Ramos (cell line): ENCODE results near the gene UCHL3.
"Not testable (repeated sequence)": the region's sequence is repeated elsewhere in the genome, so short reads cannot be mapped to it uniquely, and the experiment has no call there.

Source experiments
- in situ Hi-C: fragments of 300-500 bp; cut with MboI; formaldehyde crosslinking; loops from one replicate; pipeline ENCODE4 v1.14.3; 2022; ENCODE audit warnings: low sequenced_read_pairs; ENCODE audit not compliant: unreplicated experiment

Gene UCHL3

DNA sequence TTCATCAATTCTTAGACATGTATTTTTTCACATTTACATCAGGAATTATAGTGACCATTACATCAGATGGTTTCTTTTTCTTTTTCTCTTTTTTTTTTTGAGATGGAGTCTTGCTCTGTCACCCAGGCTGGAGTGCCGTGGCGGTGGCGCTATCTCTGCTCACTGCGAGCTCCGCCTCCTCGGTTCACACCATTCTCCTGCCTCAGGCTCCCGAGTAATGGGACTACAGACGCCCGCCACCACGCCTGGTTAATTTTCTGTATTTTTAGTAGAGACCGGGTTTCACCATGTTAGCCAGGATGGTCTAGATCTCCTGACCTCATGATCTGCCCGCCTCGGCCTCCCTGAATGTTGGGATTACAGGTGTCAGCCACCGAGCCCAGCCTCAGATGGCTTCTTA, 4.2 kb upstream of the UCHL3 start:
- in situ Hi-C loops, result not testable (repeated sequence)

DNA sequence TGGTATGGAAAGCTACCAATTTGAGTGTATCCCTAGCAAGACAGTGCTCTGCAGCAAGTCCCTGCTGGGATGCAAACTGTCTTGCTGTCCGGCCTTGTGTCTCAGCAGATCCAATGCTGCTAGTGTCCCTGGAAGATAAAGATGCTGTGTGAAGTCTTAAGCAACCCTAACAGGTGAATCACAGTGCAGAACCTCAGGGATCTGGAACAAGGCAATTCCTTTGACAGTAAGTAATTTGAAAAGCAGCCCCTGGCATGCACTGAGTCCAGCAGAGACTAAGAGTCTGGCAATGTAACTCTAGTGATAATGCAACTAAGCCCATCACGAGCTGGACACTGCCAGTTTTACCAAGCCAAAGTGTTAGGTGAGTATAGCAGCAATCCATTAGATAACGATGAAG, 1.7 kb upstream of the UCHL3 start:
- in situ Hi-C loops, result no loop called here

DNA sequence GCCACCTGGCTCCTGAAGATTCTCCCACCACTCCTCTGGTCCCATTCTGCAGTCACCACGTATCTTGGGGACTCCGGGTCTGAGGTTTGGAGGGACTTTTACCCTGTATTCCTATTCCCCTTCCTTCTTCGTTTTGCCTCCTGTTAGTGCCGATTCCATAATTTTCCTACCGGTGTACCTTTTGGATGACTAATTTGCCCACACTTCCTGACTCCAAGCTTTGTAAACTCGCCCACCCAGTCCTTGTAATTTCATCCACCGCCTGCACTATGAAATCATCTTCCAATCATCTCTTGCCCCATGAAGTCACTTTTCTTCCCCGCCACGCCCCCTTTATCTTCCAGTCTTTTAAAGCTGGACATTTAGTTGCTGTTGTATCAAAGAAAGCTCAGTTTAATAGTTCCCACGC, 572 bp downstream of the UCHL3 start:
- in situ Hi-C loops, result no loop called here

DNA sequence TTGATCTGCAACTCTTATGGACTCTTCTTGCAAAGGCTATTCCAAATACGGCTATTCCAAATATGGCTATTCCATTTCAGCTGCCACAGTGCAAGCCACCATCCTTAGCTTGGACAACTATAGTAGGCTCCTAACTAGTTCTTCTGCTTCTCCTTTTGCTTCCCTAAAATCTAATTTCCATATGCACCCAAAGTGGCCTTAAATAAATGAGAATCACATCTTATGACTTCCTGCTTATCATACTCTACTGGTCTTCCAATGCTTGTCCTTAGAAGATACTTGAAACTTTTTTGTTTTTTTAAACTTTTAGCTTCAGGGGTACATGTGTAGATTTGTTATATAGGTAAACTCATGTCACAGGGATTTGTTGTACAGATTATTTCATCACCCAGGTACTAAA, 4.9 kb downstream of the UCHL3 start:
- in situ Hi-C loops, result no loop called here

DNA sequence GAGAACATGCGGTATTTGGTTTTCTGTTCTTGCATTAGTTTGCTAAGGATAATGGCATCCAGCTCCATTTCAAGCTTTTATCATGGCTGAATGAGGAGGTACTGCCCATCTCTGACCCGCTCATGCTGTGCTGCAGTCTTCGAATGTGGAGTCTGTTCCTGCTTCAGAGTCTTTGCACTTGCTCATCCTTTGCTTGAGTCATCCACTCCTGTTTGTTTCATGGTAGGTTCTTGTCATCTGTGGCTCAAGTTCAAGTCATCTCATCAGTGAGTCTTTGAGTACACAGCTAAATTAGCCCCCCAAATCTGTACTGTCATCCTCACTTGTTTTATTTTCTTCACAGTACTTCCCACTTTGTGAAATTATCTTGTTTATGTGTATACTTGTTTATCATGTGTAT, 5.4 kb downstream of the UCHL3 start:
- in situ Hi-C loops, result no loop called here

DNA sequence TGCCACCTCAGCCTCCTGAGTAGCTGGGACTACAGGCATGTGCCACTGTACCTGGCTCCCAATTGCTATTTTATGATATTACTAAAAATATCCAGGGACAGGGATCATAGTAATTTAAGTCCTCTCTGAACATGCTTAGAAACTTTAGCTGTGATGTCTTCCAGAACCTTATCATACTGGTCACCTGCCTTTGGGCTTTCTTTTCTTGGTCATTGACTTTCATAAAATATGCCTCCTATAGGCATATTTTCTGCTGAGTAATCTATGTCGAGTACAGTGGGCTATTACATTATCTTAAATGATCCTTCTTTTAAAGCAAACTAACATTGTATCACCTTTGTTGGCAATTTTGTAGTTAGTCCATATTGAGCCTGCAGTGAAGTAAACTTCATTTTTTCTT, 6.2 kb downstream of the UCHL3 start:
- in situ Hi-C loops, result no loop called here

DNA sequence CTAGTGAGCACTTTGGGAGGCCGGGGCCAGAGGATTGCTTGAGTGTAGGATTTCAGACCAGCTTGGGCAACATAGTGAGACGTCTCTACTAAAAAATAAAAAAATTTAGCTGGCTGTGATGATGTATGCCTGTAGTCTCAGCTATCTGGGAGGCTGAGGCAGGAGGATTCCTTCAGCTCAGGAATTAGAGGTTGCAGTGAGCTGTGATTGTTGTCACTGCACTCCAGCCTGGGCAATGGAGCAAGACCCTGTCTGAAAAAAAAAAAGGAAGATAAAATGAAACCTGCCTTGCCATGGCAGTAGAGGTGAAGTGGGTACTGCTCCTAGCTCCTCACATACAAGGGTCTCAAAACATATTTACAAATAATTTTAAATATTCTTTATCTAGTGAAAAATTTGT, 7.4 kb downstream of the UCHL3 start:
- in situ Hi-C loops, result no loop called here

DNA sequence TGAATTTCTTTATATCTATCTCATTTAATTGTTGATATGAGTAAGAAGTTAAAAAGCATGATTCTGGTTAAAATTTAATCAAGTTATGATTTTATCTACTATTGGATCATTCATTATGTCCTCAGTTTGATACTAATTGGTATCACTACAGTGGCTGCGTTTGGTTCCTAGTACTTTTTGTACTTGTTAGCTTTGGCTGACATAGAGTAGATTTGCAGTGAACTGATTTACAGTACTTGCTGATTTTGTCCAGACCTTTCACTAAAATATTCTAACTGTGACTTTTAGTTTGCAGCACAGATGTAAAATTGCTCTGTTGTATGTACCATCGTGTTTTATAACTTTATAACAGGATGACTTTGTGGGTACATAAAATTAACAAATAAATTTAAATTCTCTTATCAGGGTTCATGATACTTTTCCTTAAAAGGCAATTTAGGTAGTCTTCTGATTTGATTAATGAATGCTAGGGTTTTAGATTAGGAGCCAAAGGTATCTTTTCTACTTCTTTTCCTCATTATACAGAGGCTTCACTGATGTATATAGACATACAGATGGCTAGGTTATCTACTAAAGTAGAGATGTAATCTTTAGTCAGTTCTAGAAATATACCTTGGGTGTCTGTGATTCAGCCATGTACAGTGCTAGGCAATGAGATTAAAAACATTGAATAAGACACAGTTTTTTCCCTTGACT, 8.7 kb downstream of the UCHL3 start:
- in situ Hi-C loops, result no loop called here

DNA sequence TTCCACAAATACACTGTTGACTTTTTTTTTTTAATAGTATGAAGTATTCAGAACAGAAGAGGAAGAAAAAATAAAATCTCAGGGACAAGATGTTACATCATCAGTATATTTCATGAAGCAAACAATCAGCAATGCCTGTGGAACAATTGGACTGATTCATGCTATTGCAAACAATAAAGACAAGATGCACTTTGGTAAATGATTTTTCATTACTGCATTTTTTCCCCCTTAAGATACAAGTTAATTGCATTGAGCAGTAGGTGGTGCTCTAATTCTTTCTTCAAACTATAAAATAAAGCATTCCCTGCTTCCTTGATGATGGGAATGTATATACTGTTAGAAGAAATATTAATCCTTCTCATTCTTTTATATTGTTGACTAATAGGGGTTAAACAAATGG, 17.1 kb downstream of the UCHL3 start:
- in situ Hi-C loops, result no loop called here

DNA sequence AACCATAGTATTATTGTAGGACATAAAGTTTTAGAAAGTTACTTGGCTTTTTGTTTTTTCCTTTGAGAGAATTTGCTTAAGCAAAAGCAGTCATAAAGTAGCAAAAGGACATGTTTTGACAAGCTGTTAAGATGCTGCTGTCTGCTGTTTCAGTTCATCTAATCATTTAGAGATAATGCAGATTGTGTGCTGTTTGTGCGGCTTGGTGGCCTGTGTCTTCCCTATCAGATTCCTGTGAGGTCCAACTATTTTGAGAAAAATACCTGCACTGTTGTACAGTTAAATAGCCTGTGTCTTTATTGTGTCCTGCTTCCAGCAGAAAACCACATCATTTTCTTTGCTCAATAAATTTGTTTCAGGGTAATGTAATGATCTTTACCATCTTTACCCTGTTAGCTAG, 20.0 kb downstream of the UCHL3 start:
- in situ Hi-C loops, result no loop called here

DNA sequence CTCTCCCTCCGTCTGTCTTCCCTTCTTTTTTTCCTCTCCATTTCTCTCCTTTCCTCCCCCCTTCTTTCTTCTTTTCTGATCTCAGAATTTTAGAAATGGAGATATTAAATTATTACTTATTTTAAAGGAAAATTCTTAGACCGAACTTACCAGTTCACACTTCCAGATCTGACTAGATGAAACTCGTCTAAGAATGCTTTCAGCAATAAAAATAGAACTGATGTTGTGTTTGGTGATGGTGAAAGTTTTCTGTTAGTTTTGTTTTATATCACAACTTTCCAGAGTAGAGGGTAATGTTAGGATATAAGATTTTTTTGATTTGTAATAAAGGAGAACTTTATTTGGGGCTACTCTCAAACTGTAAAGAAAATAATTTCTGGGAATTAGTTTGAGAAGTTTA, 29.9 kb downstream of the UCHL3 start:
- in situ Hi-C loops, result no loop called here

DNA sequence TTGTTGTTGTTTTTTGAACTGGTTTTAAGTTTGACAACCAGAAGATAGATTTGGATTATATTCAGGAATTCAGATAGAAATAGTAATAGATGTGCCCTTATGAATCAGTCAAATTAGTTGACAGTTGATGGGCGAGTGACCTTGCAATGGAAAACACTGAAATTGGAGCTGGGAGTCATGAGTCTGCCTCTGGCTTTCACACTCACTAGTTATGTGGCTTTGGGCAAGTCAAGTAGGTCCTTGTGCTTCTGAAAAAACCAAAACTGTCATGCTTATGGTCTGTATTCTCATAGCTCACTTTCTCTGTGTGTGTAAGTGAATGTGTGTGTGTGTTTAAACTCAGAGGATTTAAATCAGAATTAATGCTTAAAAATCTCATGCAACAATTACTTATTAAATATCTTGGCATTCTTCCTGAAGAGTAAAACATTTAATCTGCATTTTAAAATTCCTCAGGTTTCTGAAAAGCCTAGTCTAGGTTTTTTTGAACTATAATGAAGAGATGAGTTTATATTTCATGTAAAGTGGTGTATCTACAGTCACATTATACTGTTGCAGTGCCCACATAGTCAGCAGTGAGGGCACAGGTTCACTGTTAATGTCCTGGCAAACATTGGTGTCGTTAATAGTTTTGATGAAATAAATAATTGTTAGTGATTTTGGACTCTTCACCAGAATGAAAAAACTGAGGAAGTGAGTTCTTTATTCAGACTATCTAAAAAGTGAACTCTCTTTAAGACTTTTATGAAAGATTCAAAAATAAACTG, 32.5 kb downstream of the UCHL3 start:
- in situ Hi-C loops, result no loop called here

DNA sequence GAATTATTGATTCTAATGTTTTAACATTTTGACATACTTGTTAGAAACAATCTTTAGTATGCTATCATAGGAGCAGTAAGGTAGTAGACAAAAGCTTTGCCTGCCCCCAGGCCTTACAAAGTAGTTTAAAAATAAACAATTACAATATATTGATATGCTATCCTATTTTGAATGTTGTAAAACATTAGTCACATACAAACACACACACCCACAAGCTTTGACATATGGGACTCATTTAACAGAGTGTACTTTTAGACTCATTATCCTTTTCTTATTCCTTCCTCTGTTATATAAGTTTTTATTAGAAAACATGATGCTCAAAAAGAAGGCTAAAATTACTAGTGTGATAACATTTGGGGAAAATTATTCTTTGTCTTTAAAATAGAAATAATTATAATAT, 33.5 kb downstream of the UCHL3 start:
- in situ Hi-C loops, result no loop called here

DNA sequence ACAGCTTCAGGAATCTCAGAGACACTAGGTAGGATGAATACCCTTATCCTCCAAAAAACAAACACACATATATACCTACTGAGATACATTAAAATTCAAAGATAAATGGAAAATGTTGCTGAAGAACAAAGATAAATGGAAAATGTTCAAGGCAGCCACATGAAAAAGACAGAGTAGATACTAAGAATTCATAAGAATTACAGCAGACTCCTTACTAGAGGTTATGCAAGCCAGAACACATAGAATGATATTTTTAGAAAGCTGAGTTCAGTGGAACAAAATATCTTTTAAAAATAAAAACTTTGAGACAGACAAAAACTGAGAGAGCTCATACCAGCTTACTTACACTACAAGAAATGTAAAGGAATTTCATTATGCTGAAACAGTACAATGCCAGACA, 35.6 kb downstream of the UCHL3 start:
- in situ Hi-C loops, result no loop called here

DNA sequence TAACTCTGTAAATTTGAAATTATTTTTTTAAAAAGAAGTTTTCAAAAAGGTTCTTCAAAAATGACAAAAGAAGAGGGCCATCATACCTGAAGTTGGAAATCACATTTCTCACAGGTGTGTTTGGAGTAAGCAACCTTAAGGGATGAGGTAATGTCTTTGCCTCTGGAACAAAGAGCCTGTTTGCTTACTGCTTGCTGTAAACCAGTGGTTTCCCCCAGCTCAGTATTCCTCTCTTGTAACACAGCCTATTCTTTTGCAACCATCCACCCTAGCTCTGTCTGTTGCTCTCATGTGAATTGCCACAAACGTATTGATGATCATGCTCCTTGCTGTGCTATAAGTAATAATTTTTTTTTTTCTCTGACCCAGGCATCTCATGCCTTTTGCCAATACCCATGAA, 38.1 kb downstream of the UCHL3 start:
- in situ Hi-C loops, result no loop called here

DNA sequence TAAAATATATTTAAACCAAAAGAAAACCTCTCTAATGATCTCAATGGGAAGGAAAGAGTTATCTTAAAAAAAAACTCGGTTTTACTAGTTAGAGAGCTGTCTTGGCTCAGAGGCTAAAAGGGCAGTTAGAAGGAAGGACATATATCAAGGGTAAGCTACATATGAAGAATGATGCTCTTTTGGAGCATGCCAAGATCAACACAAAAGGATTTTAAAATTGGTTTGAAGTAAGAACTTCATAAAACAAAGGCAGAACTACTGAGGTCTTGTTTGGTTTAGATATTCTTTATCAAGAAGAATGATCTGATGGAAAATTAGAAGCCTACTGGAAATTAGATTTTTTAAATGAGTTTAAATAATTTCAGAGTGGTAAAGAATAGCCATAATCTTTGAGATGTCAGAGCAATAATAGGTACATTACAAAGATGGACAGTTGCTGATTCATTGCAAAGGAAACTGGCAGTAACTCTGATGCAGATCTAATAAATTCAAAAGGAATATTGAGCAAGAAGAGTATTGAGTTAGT, 47.1 kb downstream of the UCHL3 start:
- in situ Hi-C loops, result no loop called here

DNA sequence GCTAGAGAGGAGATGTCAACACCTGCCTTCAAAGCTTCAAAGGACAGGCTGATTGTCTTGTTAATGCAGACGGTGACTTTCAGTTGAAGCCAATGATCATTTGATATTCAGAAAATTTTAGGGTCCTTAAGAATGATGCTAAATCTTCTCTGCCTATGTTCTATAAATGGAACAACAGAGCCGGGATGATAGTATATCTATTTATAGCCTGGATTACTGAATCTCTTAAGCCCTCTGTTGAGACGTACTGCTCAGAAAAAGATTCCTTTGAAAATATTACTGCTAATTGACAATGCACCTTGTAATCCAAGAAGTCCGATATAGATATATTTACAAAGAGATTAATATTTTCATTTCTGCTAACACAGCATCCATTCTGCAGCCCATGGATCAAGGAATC, 50.8 kb downstream of the UCHL3 start:
- in situ Hi-C loops, result no loop called here

DNA sequence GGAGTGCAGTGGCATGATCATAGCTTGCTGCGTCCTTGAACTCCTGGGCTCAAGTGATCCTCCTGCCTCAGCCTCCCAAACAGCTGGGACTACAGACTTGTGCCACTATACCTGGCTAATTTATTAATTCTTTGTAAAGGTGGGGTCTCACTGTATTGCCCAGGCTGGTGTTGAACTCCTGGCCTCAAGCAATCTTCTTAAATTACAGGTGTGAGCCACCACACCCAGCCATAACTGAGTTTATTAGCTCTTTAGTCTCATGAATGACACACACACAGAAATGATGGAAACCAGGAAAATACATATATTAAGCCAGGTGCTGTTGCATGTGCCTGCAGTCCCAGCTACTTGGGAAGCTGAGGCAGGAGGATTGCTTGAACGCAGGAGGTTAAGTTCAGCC, 53.4 kb downstream of the UCHL3 start:
- in situ Hi-C loops, result no loop called here

DNA sequence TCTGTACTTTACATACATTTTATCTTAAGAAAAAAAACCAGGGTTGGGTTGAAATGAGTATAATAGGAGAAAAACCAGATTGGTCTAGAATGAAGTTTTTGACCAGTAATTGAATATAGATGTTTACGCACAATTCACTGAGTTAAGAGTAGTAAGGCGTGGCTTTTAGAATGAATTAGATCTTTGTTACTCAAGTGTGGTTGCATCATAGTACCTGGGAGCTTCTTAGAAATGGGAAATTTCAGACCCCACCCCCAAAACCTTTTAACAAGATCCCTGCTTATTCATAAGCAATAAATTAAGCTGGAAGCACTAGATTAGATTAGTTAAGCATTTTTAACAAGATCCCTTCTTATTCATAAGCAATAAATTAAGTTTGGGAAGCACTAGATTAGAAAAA, 57.9 kb downstream of the UCHL3 start:
- in situ Hi-C loops, result no loop called here

DNA sequence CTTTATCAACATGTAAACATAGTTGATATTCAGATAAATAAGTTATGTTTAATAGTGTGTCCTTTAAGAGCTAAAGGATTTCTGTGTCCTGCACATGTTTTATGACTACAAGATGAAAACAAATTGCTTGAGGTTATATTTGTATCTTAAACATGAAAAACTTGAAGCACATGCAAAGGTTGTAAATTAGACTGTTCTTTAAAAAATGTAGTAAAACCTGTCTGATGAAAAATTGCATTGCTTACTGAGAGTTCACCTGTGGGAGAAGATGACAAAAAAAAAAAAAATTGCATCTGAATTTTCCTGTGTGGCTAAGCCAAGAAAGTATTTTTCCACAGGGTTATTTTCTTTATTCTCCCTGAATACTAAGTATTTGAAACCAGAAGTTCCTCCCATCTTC, 60.9 kb downstream of the UCHL3 start:
- in situ Hi-C loops, result no loop called here

DNA sequence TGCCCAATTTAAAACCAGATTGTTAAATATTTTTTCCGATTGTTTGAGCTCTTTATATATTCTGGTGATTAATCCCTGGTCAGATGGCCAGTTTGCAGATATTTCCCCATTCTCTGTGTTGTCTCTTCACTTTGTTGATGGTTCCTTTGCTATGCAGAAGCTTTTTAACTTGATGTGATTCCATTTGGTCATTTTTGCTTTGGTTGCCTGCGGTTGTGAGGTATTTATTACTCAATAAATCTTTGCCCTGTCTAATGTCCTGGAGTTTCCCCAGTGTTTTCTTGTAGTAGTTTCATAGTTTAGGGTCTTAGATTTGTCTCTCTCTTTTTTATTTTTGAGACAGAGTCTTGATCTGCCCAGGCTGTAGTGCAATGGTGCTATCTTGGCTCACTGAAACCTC, 62.8 kb downstream of the UCHL3 start:
- in situ Hi-C loops, result no loop called here

DNA sequence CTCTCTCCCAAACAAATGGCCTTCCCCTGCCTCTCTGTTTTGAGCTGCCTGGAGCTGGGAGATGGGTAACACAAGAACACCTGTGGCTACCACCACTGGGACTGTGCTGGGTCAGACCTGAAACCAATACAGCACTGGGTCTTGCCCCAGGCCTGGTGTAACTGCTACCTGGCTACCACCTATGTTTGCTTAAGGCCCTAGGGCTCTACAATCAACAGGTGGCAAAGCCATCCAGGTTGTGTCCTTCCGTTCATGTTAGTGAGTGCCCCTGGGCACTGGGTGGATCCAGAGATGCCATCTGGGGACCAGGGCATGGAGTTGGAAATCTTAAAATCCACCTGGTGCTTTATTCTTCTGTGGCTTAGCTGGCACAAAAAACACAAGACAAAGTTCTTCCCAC, 67.6 kb downstream of the UCHL3 start:
- in situ Hi-C loops, result no loop called here
